IMR-90 (cell line): ENCODE results near the gene MIOX. TPM values are rescaled to one million over a fixed set of nuclear protein-coding genes. Genes with fewer than 3 reads are reported as not detected.

Experiments used
- ATAC-seq: fragments of 200-7000 bp; cut with Tn5 transposase; 2 replicates; pipeline ENCODE4 v1.9.1; 2020; ENCODE audit warnings: low read depth, mild to moderate bottlenecking, moderate library complexity
- BruUV-seq: library from RNA; stranded (reverse); fragments of 400-500 nt; replicated peaks from 2 replicates; lab custom pipeline; 2021; lab: Mats Ljungman, UMichigan
- CTCF ChIA-PET: fragments of 300-600 bp; formaldehyde crosslinking; extraction: SDS; loops from one replicate; lab custom pipeline; 2021; ENCODE audit warnings: antibody characterized with exemption; lab: Yijun Ruan, JAX
- POLR2A ChIA-PET: fragments of 300-600 bp; sonication (Branson Sonifier 250); formaldehyde crosslinking; loops from one replicate; lab custom pipeline; 2022; ENCODE audit warnings: antibody characterized with exemption; ENCODE audit not compliant: unreplicated experiment; lab: Charles Lee
- DNase-seq: peaks from one replicate; pipeline ENCODE4 v3.0.0; 2013
- H2AFZ ChIP-seq: replicated peaks from 2 replicates; pipeline ENCODE3; 2013; ENCODE audit warnings: low read length, mild to moderate bottlenecking; ENCODE audit not compliant: poor library complexity
- H2AK5ac ChIP-seq: 2 replicates; pipeline ENCODE4 v1.6.1; 2013; ENCODE audit warnings: low read depth, low read length, inconsistent platforms
- H2AK9ac ChIP-seq: replicated peaks from 2 replicates; pipeline ENCODE3; 2013; ENCODE audit warnings: mild to moderate bottlenecking, low read depth, low read length, moderate library complexity; ENCODE audit not compliant: poor library complexity
- H2BK120ac ChIP-seq: 2 replicates; pipeline ENCODE4 v1.6.1; 2013; ENCODE audit warnings: low read depth, low read length, inconsistent platforms
- H2BK15ac ChIP-seq: 3 replicates; pipeline ENCODE4 v1.6.1; 2013; ENCODE audit warnings: low read depth, low read length, inconsistent platforms
- H2BK20ac ChIP-seq: 2 replicates; pipeline ENCODE4 v1.6.1; 2013; ENCODE audit warnings: low read depth, mild to moderate bottlenecking, inconsistent platforms, low read length, moderate library complexity
- H2BK5ac ChIP-seq: 2 replicates; pipeline ENCODE4 v1.6.1; 2013; ENCODE audit warnings: mild to moderate bottlenecking, low read depth, low read length, inconsistent platforms; ENCODE audit not compliant: poor library complexity, severe bottlenecking
- H3K14ac ChIP-seq: replicated peaks from 2 replicates; pipeline ENCODE4 v1.6.1; 2013; ENCODE audit warnings: low read depth, low read length, inconsistent platforms
- H3K18ac ChIP-seq: 2 replicates; pipeline ENCODE4 v1.6.1; 2013; ENCODE audit warnings: low read depth, low read length, control low read depth
- H3K23ac ChIP-seq: 2 replicates; pipeline ENCODE4 v1.6.1; 2013; ENCODE audit warnings: low read depth, low read length, inconsistent platforms
- H3K27ac ChIP-seq: 2 replicates; pipeline ENCODE4 v1.5.1; 2013; ENCODE audit warnings: mild to moderate bottlenecking, control low read depth, low read length; ENCODE audit not compliant: insufficient read depth
- H3K27me3 ChIP-seq: 2 replicates; pipeline ENCODE4 v1.6.1; 2013; ENCODE audit warnings: low read length; ENCODE audit not compliant: control insufficient read depth, insufficient read depth
- H3K36me3 ChIP-seq: 2 replicates; pipeline ENCODE4 v1.6.1; 2013; ENCODE audit warnings: low read length, mixed read lengths; ENCODE audit not compliant: control insufficient read depth, insufficient read depth
- H3K4ac ChIP-seq: 2 replicates; pipeline ENCODE4 v1.6.1; 2013; ENCODE audit warnings: low read depth, low read length, inconsistent platforms
- H3K4me1 ChIP-seq: 2 replicates; pipeline ENCODE4 v1.6.1; 2013; ENCODE audit warnings: low read length, mixed read lengths; ENCODE audit not compliant: control insufficient read depth, insufficient read depth
- H3K4me2 ChIP-seq: 2 replicates; pipeline ENCODE4 v1.6.1; 2013; ENCODE audit warnings: low read depth, mild to moderate bottlenecking, control low read depth, low read length, moderate library complexity
- H3K4me3 ChIP-seq: 2 replicates; pipeline ENCODE4 v1.5.1; 2013; ENCODE audit warnings: low read depth, mild to moderate bottlenecking, control low read depth, low read length, moderate library complexity; ENCODE audit not compliant: insufficient read depth
- H3K56ac ChIP-seq: 2 replicates; pipeline ENCODE4 v1.6.1; 2013; ENCODE audit warnings: low read length, inconsistent platforms; ENCODE audit not compliant: insufficient read depth; ENCODE audit errors: extremely low read depth
- H3K79me1 ChIP-seq, 2 experiments: 2 replicates each; pipeline ENCODE4 v1.6.1; 2013; ENCODE audit warnings: low read length in 2 of 2, inconsistent platforms in 1 of 2, low read depth in 1 of 2
- H3K9ac ChIP-seq: 2 replicates; pipeline ENCODE4 v1.6.1; 2013; ENCODE audit warnings: low read depth, low read length, control low read depth
- H3K9me1 ChIP-seq: 2 replicates; pipeline ENCODE4 v1.6.1; 2013; ENCODE audit warnings: low read length, inconsistent platforms; ENCODE audit not compliant: insufficient read depth
- H3K9me3 ChIP-seq: 2 replicates; pipeline ENCODE4 v1.6.1; 2013; ENCODE audit warnings: low read length; ENCODE audit not compliant: control insufficient read depth, insufficient read depth
- H4K20me1 ChIP-seq: 2 replicates; pipeline ENCODE4 v1.6.1; 2013; ENCODE audit warnings: low read length, inconsistent platforms; ENCODE audit not compliant: insufficient read depth
- H4K5ac ChIP-seq: 2 replicates; pipeline ENCODE4 v1.6.1; 2013; ENCODE audit warnings: mild to moderate bottlenecking, low read depth, low read length, control low read depth
- H4K8ac ChIP-seq, 2 experiments: 2 replicates each; pipeline ENCODE4 v1.6.1; 2013; ENCODE audit warnings: low read depth in 2 of 2, low read length in 2 of 2, control low read depth in 1 of 2, inconsistent platforms in 1 of 2
- H4K91ac ChIP-seq: 2 replicates; pipeline ENCODE4 v1.6.1; 2013; ENCODE audit warnings: low read depth, low read length, inconsistent platforms; ENCODE audit not compliant: insufficient read depth
- BHLHE40 ChIP-seq: fragments of 150-350 bp; IDR thresholded peaks from 2 replicates; pipeline ENCODE4 v1.6.1; 2016; ENCODE audit warnings: mild to moderate bottlenecking, low read depth, low read length
- CEBPB ChIP-seq: IDR thresholded peaks from 2 replicates; pipeline ENCODE4 v1.6.1; 2012; ENCODE audit warnings: low read depth, low read length, improper control_type of control experiment
- CTCF ChIP-seq: conservative IDR thresholded peaks from 2 replicates; pipeline ENCODE4 v1.5.1; 2012; ENCODE audit warnings: mild to moderate bottlenecking, low read depth, low read length, improper control_type of control experiment
- FOS ChIP-seq: fragments of 150-350 bp; IDR thresholded peaks from 2 replicates; pipeline ENCODE4 v1.6.1; 2016; ENCODE audit warnings: low read depth, low read length
- MAFK ChIP-seq: IDR thresholded peaks from 2 replicates; pipeline ENCODE4 v1.6.1; 2012; ENCODE audit warnings: low read depth, low read length, improper control_type of control experiment
- RCOR1 ChIP-seq: IDR thresholded peaks from 2 replicates; pipeline ENCODE4 v1.6.1; 2012; ENCODE audit warnings: mild to moderate bottlenecking, low read length, improper control_type of control experiment; ENCODE audit not compliant: insufficient replicate concordance
- RFX5 ChIP-seq: IDR thresholded peaks from 2 replicates; pipeline ENCODE4 v1.8.0; 2012; ENCODE audit warnings: low read depth, mild to moderate bottlenecking, low read length, moderate library complexity
- SMC3 ChIP-seq: fragments of 150-350 bp; IDR thresholded peaks from 2 replicates; pipeline ENCODE4 v1.6.1; 2016; ENCODE audit warnings: low read depth, mild to moderate bottlenecking, antibody characterized with exemption, low read length, moderate library complexity
- WGBS, 2 experiments: methylation state at CpG; one replicate each; pipeline versions ENCODE4 v1.1.5 to v1.1.7; 2013; ENCODE audit warnings: missing lambda C conversion rate in 2 of 2; ENCODE audit not compliant: insufficient read length in 1 of 2; ENCODE audit errors: extremely low coverage in 2 of 2; 5-methylcytosine and 5-hydroxymethylcytosine counted together
- dilution Hi-C: fragments of 300-500 bp; cut with HindIII; formaldehyde crosslinking; loops from one replicate; pipeline ENCODE4 v1.14.3; 2018; ENCODE audit warnings: low sequenced_read_pairs; ENCODE audit not compliant: unreplicated experiment
- in situ Hi-C: fragments of 300-500 bp; cut with MboI; formaldehyde crosslinking; loops from 3 replicates; pipeline ENCODE4 v1.14.3; 2019; ENCODE audit warnings: low sequenced_read_pairs, inconsistent platforms, mixed read lengths
- intact Hi-C: fragments of 100-400 bp; cut with micrococcal nuclease; formaldehyde crosslinking; loops from 2 replicates; pipeline ENCODE4 v1.10.0; 2022
- polyA plus RNA-seq, 3 experiments: library from polyadenylated mRNA; depleted of rRNA; stranded (reverse); fragments of >200 nt; gene quantifications; 2 replicates each; pipeline ENCODE4 v1.2.3, GENCODE V29; 2012; ENCODE audit warnings: low replicate concordance in 1 of 3
- total RNA-seq: library from RNA; depleted of rRNA; stranded (reverse); fragments of >200 nt; gene quantifications from 2 replicates; pipeline ENCODE4 v1.2.3, GENCODE V29; 2012
- TF ChIP-seq, protein P1 (sequence below): fragments of 150-350 bp; IDR thresholded peaks from 2 replicates; pipeline ENCODE4 v1.6.1; 2017; ENCODE audit warnings: mild to moderate bottlenecking, antibody characterized with exemption, low read length, low read depth

The MIOX gene
- total and polyA plus RNA-seq, 2 of the 4 experiments (the other 2 are of a cell fraction): not detected

DNA sequence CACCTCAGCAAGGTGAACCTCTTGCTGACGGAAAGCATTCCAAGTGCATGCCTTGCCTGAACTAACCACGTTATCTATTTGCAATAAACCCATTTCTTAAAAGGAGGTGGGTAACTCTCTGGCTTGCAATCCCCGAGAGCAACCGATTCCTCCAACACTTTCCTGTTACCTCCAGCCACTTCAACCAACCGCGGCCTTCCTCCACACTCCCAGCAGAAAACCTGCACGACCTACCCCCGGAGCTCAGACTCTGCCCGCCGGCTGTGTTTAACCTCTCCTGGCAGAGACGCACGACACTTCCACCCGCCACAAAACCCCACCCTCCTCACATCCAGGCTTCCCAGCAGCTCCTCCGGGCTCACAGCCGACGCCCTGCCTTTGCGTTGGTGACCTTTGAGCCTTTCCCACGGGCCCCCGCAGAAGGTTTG, 38.0 kb downstream of the MIOX start:
- Histone ChIP-seq H3K36me3 (peaks cover 24% of the 10 kb centered on the region), H3K27me3 (no peaks in the 10 kb centered on the region), H3K56ac (0 out of 2 replicates have a peak overlapping the region, but pooled peaks have one; percentile 36), H2BK15ac (no peak overlapping the region), H3K9ac (peak overlapping the region; percentile 77), H3K4ac (peak overlapping the region; percentile 71), H3K23ac (peak overlapping the region; percentile 2; the same call in 1 of the 2 replicates), H3K4me3 (peak overlapping the region; percentile 84), H4K20me1 (peaks cover 19% of the 10 kb centered on the region), H3K79me1 (peaks cover 11 to 46% of the 10 kb centered on the region in 2 experiments), H2BK120ac (no peak overlapping the region), H2BK5ac (peak overlapping the region; percentile 77), H2AK9ac (peak overlapping the region; percentile 98), H3K27ac (peak overlapping the region; percentile 76), H3K4me2 (peak overlapping the region; percentile 88), H3K18ac (no peak overlapping the region), H2AK5ac (peak overlapping the region; percentile 61; the same call in 1 of the 2 replicates), H4K91ac (peak overlapping the region; percentile 56; the same call in 1 of the 2 replicates), H3K9me3 (no peaks in the 10 kb centered on the region), H4K8ac (peak overlapping the region; percentile 37 to 86; a peak in 2 of 4 replicates), H2BK20ac (no peak overlapping the region), H3K14ac (peak overlapping the region; percentile 79), H2AFZ (peak overlapping the region; percentile 96), H3K4me1 (peaks cover 13% of the 10 kb centered on the region), H3K9me1 (peaks cover 12% of the 10 kb centered on the region), H4K5ac (peak overlapping the region; percentile 36; the same call in 1 of the 2 replicates)
- intact Hi-C loops (loop anchor here (5.0 kb wide), 1 partner anchor 58 kb away; the partner anchor contains the start of gene CHKB), in situ Hi-C loops (loop anchor here (5.0 kb wide), 1 partner anchor 53 kb away; the partner anchor contains the start of gene CPT1B), dilution Hi-C loops (no loop called here)
- ATAC-seq (no peak), DNase-seq (no peak)
- CTCF ChIA-PET: interaction anchor here (0.5 to 1.6 kb wide), 3 partner anchors 23 to 94 kb away, joined by 3 to 8 read pairs (median 3); partner anchors contain the start of gene SYCE3
- BruUV-seq: no TSS peak
- TF ChIP-seq RCOR1 (no peak), CEBPB (no peak), FOS (no peak), BHLHE40 (no peak), MAFK (no peak), CTCF (no peak), SMC3 (no peak), RFX5 (no peak)
- TF ChIP-seq, protein P1, sequence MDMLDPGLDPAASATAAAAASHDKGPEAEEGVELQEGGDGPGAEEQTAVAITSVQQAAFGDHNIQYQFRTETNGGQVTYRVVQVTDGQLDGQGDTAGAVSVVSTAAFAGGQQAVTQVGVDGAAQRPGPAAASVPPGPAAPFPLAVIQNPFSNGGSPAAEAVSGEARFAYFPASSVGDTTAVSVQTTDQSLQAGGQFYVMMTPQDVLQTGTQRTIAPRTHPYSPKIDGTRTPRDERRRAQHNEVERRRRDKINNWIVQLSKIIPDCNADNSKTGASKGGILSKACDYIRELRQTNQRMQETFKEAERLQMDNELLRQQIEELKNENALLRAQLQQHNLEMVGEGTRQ: no peak
- WGBS, 2 experiments: 34% methylated on average over 6 of the region's 19 CpGs; no CpG with 5 or more reads in 1 of the 2 experiments
- POLR2A ChIA-PET: interaction anchor here (0.6 kb wide), 1 partner anchor 10 kb away, joined by 3 read pairs; no protein-coding TSS in a partner anchor
